Measurements from ENCODE around the gene EPG5. TPM values are rescaled to one million over a fixed set of nuclear protein-coding genes. Genes with fewer than 3 reads are reported as not detected.

EPG5 gene
- total RNA-seq, 4 donors from 2014 or later = 24.3 to 42.2 (median 35.6) TPM

DNA sequence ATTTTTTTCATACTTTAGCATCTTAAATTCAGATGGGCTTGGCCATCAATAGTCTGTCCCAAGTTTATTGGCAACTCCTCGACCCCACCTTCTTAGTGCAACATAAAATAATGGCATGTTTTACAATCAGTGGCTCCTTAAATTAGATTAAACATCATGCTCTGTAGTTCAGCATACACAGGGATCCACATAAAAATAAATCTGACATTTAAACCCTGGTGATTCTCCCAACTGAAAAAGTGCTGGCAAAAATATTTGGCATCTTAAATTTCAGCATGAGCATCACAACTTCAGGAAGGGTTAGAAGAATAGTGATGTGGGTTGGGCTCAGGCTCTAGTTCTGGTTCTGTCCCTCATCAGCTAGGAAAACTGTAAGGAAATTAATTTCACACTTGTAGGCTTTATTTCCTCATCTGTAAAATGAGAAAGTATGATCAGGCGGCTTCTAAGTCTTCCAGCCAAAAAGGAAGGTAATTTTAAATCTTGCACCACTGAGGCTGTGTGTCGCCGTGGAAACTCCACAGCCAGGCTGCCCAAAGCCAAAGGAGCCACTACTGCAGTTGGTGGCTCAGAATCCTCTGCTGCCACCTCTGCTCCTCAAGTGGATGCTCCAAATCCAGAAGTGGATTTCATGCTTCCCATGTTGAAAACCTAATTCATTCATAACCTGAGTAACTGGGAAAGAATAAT lies 17.6 kb upstream of the EPG5 start:
- H3K27me3 ChIP-seq = no peaks in the 10 kb centered on the region
- H3K9me3 ChIP-seq = no peaks in the 10 kb centered on the region
- no peak overlapping the region for H3K4me3 ChIP-seq
- no peak for DNase-seq
- intact Hi-C loops (cut with DNase I; ENCODE audit: low total_unique reads) (no loop called here), in situ Hi-C loops (cut with MboI; ENCODE audit: low pct_ligation_motif_present in 1 of 4, low pct_unique_long_range_greater_than_20kb in 1 of 4, low sequenced_read_pairs in 3 of 4) (no loop called here)
- no peaks in the 10 kb centered on the region for H3K4me1 ChIP-seq
- TF ChIP-seq EP300 (IDR thresholded peaks at IDR 0.05; ENCODE audit: low read depth) (no peak), POLR2A (IDR thresholded peaks at IDR 0.05) (no peak), POLR2AphosphoS5 (IDR thresholded peaks at IDR 0.05) (no peak)
- TF ChIP-seq, protein P1, sequence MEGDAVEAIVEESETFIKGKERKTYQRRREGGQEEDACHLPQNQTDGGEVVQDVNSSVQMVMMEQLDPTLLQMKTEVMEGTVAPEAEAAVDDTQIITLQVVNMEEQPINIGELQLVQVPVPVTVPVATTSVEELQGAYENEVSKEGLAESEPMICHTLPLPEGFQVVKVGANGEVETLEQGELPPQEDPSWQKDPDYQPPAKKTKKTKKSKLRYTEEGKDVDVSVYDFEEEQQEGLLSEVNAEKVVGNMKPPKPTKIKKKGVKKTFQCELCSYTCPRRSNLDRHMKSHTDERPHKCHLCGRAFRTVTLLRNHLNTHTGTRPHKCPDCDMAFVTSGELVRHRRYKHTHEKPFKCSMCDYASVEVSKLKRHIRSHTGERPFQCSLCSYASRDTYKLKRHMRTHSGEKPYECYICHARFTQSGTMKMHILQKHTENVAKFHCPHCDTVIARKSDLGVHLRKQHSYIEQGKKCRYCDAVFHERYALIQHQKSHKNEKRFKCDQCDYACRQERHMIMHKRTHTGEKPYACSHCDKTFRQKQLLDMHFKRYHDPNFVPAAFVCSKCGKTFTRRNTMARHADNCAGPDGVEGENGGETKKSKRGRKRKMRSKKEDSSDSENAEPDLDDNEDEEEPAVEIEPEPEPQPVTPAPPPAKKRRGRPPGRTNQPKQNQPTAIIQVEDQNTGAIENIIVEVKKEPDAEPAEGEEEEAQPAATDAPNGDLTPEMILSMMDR (IDR thresholded peaks at IDR 0.05) = no peak
- WGBS, 2 donors (ENCODE audit: low coverage in 1 of 2) = 81 to 83% methylated on average over 4 of the region's 4 CpGs
- no peaks in the 10 kb centered on the region for H3K36me3 ChIP-seq
- H3K27ac ChIP-seq = no peak overlapping the region

GRCh38 chr18:45981821-45982220 lies 14.7 kb upstream of the EPG5 start:
- H3K9me3 ChIP-seq = no peaks in the 10 kb centered on the region
- intact Hi-C loops (cut with DNase I; ENCODE audit: low total_unique reads) (no loop called here), in situ Hi-C loops (cut with MboI; ENCODE audit: low pct_ligation_motif_present in 1 of 4, low pct_unique_long_range_greater_than_20kb in 1 of 4, low sequenced_read_pairs in 3 of 4) (no loop called here)
- 68% methylated on average over 2 of the region's 2 CpGs; no CpG with 5 or more reads in 1 of the 2 donors for WGBS, 2 donors (ENCODE audit: low coverage in 1 of 2)
- H3K4me3 ChIP-seq = no peak overlapping the region
- DNase-seq = no peak
- no peaks in the 10 kb centered on the region for H3K4me1 ChIP-seq
- H3K27ac ChIP-seq = no peak overlapping the region
- H3K27me3 ChIP-seq = no peaks in the 10 kb centered on the region
- no peaks in the 10 kb centered on the region for H3K36me3 ChIP-seq
- TF ChIP-seq, protein P1 (IDR thresholded peaks at IDR 0.05) = no peak
- TF ChIP-seq POLR2AphosphoS5 (IDR thresholded peaks at IDR 0.05) = no peak
- TF ChIP-seq POLR2A (IDR thresholded peaks at IDR 0.05) = no peak
- no peak for TF ChIP-seq EP300 (IDR thresholded peaks at IDR 0.05; ENCODE audit: low read depth)

DNA sequence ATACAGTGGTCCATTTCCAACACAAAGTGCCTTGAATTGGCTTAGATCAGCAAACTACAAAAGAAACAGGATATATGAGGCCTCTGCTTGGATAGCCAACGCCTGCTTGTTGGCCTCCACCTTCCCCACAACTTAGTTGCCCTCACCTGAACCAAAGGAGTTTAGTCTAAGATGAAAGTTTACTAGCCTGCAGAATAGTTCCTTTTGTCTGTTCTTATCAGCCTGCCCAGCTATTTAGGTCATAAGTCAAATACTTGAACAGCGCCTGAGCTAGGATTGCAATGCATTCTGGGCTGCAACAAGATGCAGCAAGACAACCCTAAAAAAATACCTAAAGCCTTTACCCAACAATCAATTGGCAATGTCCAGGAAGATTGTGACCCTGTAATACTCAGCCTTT lies 13.1 kb upstream of the EPG5 start:
- WGBS, 2 donors (ENCODE audit: low coverage in 1 of 2) = 50% methylated on average over 2 of the region's 2 CpGs; no CpG with 5 or more reads in 1 of the 2 donors
- no peak for DNase-seq
- Histone ChIP-seq H3K4me1 (no peaks in the 10 kb centered on the region), H3K9me3 (no peaks in the 10 kb centered on the region), H3K27ac (no peak overlapping the region), H3K36me3 (no peaks in the 10 kb centered on the region), H3K27me3 (no peaks in the 10 kb centered on the region), H3K4me3 (no peak overlapping the region)
- no peak for TF ChIP-seq POLR2A (IDR thresholded peaks at IDR 0.05)
- TF ChIP-seq EP300 (IDR thresholded peaks at IDR 0.05; ENCODE audit: low read depth) = no peak
- no peak for TF ChIP-seq POLR2AphosphoS5 (IDR thresholded peaks at IDR 0.05)
- intact Hi-C loops (cut with DNase I; ENCODE audit: low total_unique reads) = no loop called here
- in situ Hi-C loops (cut with MboI; ENCODE audit: low pct_ligation_motif_present in 1 of 4, low pct_unique_long_range_greater_than_20kb in 1 of 4, low sequenced_read_pairs in 3 of 4) = no loop called here

- no peaks in the 10 kb centered on the region for H3K36me3 ChIP-seq
- peaks cover 2 to 12% (median 5%) of the 10 kb centered on the region in 4 donors for H3K4me1 ChIP-seq
- H3K27ac ChIP-seq = no peak overlapping the region
- no peaks in the 10 kb centered on the region for H3K9me3 ChIP-seq
- intact Hi-C loops (cut with DNase I; ENCODE audit: low total_unique reads) (no loop called here), in situ Hi-C loops (cut with MboI; ENCODE audit: low pct_ligation_motif_present in 1 of 4, low pct_unique_long_range_greater_than_20kb in 1 of 4, low sequenced_read_pairs in 3 of 4) (no loop called here)
- H3K27me3 ChIP-seq = no peaks in the 10 kb centered on the region
- no peak for DNase-seq
- TF ChIP-seq POLR2AphosphoS5 (IDR thresholded peaks at IDR 0.05) = no peak
- no peak for TF ChIP-seq POLR2A (IDR thresholded peaks at IDR 0.05)
- TF ChIP-seq, protein P1 (IDR thresholded peaks at IDR 0.05) = no peak
- TF ChIP-seq EP300 (IDR thresholded peaks at IDR 0.05; ENCODE audit: low read depth) = no peak
- 27% methylated on average over 1 of the region's 1 CpG; no CpG with 5 or more reads in 1 of the 2 donors for WGBS, 2 donors (ENCODE audit: low coverage in 1 of 2)
- no peak overlapping the region for H3K4me3 ChIP-seq
Measured at GRCh38 chr18:45978084-45978483, 11.0 kb upstream of the EPG5 start.
